Omental fat pad (tissue), 4 donors: ENCODE data around the gene TPRG1L. TPM values are rescaled to one million over a fixed set of nuclear protein-coding genes. Genes with fewer than 3 reads are reported as not detected.
"Not testable (repeated sequence)": the region's sequence is repeated elsewhere in the genome, so short reads cannot be mapped to it uniquely, and the experiment has no call there.

Experiments used
- ATAC-seq: fragments of 150-250 bp; one replicate; pipeline ENCODE4 v1.9.1; 2016; ENCODE audit warnings: mild to moderate bottlenecking, moderate library complexity; ENCODE audit not compliant: low FRiP score
- DNase-seq: peaks from one replicate; pipeline ENCODE4 v3.0.0-alpha.2; 2019; ENCODE audit warnings: low spot score
- CTCF ChIP-seq, 3 donors: fragments of 450-650 bp; IDR thresholded peaks; one replicate each; pipeline ENCODE4 v1.5.1; 2016 to 2017; ENCODE audit warnings: antibody characterized with exemption in 3 of 3, mild to moderate bottlenecking in 3 of 3, moderate library complexity in 2 of 3
- total RNA-seq, 4 donors: library from RNA; depleted of rRNA; stranded (reverse); fragments of >200 nt; gene quantifications; one replicate each; pipeline ENCODE4 v1.1.0, GENCODE V29; 2016

The TPRG1L gene
- total RNA-seq, 4 donors from 2014 or later, result 24.9 to 53.0 (median 37.4) TPM

GRCh38 chr1:3579626-3580025 is 45.2 kb upstream of the TPRG1L start:
- no peak for DNase-seq
- ATAC-seq, result no peak
- TF ChIP-seq CTCF (IDR thresholded peaks at IDR 0.05), result no peak

GRCh38 chr1:3580231-3580630 is 44.6 kb upstream of the TPRG1L start:
- TF ChIP-seq CTCF (IDR thresholded peaks at IDR 0.05), result no peak

GRCh38 chr1:3581296-3582036 is 43.3 kb upstream of the TPRG1L start:
- no peak for ATAC-seq
- no peak for DNase-seq
- TF ChIP-seq CTCF (IDR thresholded peaks at IDR 0.05), result no peak

More at GRCh38 chr1:3580231-3580630, 44.6 kb upstream of the TPRG1L start:
- no peak for ATAC-seq
- DNase-seq, result no peak

- DNase-seq, ATAC-seq: not testable (repeated sequence)
Measured at GRCh38 chr1:3583751-3584150, 41.1 kb upstream of the TPRG1L start.

- ATAC-seq (no peak), DNase-seq (no peak)
- no peak for TF ChIP-seq CTCF (IDR thresholded peaks at IDR 0.05)
Measured at GRCh38 chr1:3584915-3585314, 39.9 kb upstream of the TPRG1L start.

GRCh38 chr1:3585353-3585868 is 39.4 kb upstream of the TPRG1L start:
- DNase-seq, ATAC-seq: not testable (repeated sequence)

GRCh38 chr1:3585940-3586568 is 38.8 kb upstream of the TPRG1L start:
- DNase-seq (no peak), ATAC-seq (no peak)
- TF ChIP-seq CTCF (IDR thresholded peaks at IDR 0.05), result no peak
